PC-3 (cell line): ENCODE results near the gene PROSER2.

Source experiments
- EZH2 ChIP-seq: fragments of 300-600 bp; sonication (generic); IDR thresholded peaks from one replicate; pipeline ENCODE4 v1.6.1; 2017; ENCODE audit warnings: antibody characterized with exemption, mild to moderate bottlenecking, low read length; ENCODE audit not compliant: unreplicated experiment
- EZH2phosphoT487 ChIP-seq: fragments of 300-600 bp; sonication (generic); IDR thresholded peaks from 2 replicates; pipeline ENCODE4 v1.6.1; 2018; ENCODE audit warnings: mild to moderate bottlenecking, antibody characterized with exemption, low read length, borderline replicate concordance
- TF ChIP-seq, protein P1 (sequence below): fragments of 300-600 bp; sonication (generic); conservative IDR thresholded peaks from 2 replicates; pipeline ENCODE4 v1.5.1; 2017; ENCODE audit warnings: antibody characterized with exemption, low read depth, mild to moderate bottlenecking, low read length

DNA sequence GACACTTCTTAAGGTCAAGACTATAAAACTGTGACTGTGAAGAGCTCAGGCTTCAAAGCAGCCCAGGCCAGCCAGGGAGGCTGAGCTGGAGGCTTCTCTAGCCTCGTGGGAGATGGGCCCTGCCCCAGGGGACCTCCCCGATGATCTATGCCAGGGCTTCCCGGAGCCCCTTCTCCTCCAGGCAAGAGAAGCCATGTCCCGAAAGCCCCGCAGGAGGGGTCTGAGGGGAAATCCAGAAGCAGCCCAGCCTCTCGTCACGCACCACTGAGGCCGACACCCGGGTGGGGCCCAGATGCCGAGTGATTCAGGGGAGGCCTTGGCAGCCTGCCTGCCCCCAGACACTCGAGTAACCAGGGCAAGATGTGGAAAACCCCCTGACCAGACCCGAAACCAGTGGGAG is 63.7 kb downstream of the PROSER2 start:
- TF ChIP-seq, protein P1, sequence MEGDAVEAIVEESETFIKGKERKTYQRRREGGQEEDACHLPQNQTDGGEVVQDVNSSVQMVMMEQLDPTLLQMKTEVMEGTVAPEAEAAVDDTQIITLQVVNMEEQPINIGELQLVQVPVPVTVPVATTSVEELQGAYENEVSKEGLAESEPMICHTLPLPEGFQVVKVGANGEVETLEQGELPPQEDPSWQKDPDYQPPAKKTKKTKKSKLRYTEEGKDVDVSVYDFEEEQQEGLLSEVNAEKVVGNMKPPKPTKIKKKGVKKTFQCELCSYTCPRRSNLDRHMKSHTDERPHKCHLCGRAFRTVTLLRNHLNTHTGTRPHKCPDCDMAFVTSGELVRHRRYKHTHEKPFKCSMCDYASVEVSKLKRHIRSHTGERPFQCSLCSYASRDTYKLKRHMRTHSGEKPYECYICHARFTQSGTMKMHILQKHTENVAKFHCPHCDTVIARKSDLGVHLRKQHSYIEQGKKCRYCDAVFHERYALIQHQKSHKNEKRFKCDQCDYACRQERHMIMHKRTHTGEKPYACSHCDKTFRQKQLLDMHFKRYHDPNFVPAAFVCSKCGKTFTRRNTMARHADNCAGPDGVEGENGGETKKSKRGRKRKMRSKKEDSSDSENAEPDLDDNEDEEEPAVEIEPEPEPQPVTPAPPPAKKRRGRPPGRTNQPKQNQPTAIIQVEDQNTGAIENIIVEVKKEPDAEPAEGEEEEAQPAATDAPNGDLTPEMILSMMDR = no peak
- no peak for TF ChIP-seq EZH2
- no peak for TF ChIP-seq EZH2phosphoT487
